Measurements from ENCODE around the gene LRG1. TPM values are rescaled to one million over a fixed set of nuclear protein-coding genes. Genes with fewer than 3 reads are reported as not detected.

The LRG1 gene, protein sequence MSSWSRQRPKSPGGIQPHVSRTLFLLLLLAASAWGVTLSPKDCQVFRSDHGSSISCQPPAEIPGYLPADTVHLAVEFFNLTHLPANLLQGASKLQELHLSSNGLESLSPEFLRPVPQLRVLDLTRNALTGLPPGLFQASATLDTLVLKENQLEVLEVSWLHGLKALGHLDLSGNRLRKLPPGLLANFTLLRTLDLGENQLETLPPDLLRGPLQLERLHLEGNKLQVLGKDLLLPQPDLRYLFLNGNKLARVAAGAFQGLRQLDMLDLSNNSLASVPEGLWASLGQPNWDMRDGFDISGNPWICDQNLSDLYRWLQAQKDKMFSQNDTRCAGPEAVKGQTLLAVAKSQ
- total RNA-seq (0.49 and 0.66 TPM in 2 replicates), polyA plus RNA-seq (0.54 and 0.68 TPM in 2 replicates)

DNA sequence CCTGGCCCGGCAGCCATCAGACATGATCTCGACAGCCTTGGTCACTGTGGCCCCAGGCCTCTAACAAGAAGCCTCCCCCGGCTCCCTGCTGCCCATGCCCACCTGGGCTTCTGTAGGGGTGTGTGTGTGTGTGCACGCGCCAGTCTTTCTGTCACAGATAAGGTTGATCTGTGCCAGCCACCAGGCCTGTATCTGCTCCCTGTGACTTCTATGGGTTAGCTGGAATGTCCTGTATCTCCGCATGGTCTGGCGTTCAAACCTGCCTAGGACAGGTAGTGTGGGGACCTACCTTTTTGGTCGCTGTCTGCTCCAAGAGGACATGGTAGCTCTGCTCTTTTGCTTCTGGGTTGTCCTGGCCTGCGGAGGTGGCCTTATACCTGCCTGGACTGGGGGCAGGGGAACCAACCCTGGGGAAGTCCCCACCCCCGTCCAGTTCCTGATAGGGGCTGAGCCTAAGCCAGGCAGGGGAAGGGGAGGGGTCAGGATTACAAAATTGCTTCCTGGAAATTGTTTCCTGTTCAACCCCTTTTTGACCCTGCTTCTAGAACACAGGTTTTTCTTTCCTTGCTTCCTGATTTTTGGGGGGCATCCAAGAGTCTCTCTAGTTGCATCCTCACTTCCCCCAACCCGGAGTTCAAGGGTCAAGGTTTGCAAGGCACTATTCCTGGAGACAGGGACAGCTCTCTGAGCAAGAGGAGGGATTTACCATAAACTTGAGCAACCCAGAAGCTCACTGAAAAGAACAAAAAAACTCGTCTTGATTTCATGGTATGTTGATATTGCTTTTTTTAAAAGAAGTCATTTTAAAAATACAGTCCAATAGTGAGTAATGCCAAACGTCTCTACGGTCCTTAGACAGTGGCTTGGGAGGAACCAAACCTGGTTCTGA, at the start of gene LRG1:
TSS of gene LRG1 (minus strand) at position 344 of the 889 bp plus-strand sequence. CDS start at position 321, 23 bp downstream.
- Histone ChIP-seq H3K36me3 (no peaks in the 10 kb centered on the region), H3K27ac (no peak within 1 kb of the TSS)
- DNase-seq (ENCODE audit: low read depth in 1 of 2, low spot score in 1 of 2): peak in 1 of 2 donors; percentile 80

DNA sequence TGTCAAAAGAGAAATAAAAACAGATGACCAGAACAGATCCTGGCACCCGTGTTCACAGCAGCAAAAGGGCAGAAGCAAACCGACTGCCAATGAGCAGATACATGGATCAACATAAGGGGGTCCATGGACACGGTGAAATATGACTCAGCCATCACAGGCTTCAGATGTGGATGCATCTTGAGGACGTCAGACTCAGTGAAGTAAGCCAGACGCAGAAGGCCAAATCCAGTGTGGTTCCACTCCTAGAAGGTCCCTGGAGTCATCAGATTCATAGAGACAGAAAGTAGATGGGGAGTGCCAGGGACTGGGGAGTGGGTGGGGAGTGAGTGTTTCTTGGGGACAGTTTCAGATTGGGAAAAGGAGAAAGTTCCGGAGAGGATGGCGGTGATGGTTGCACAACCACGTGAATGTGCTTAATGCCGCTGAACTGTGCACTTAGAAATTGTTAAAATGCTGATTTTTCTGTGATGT, 48.5 kb upstream of the LRG1 start:
- H3K27ac ChIP-seq: peak overlapping the region; percentile 80
- H3K4me3 ChIP-seq: no peak overlapping the region
- no peaks in the 10 kb centered on the region for H3K9me3 ChIP-seq (ENCODE audit: low read depth)
- H3K36me3 ChIP-seq: no peaks in the 10 kb centered on the region
- no peaks in the 10 kb centered on the region for H3K27me3 ChIP-seq
- no peak for DNase-seq (ENCODE audit: low read depth in 1 of 2, low spot score in 1 of 2)
- peaks cover 9% of the 10 kb centered on the region for H3K4me1 ChIP-seq (ENCODE audit: low read depth)
- TF ChIP-seq, protein P1, sequence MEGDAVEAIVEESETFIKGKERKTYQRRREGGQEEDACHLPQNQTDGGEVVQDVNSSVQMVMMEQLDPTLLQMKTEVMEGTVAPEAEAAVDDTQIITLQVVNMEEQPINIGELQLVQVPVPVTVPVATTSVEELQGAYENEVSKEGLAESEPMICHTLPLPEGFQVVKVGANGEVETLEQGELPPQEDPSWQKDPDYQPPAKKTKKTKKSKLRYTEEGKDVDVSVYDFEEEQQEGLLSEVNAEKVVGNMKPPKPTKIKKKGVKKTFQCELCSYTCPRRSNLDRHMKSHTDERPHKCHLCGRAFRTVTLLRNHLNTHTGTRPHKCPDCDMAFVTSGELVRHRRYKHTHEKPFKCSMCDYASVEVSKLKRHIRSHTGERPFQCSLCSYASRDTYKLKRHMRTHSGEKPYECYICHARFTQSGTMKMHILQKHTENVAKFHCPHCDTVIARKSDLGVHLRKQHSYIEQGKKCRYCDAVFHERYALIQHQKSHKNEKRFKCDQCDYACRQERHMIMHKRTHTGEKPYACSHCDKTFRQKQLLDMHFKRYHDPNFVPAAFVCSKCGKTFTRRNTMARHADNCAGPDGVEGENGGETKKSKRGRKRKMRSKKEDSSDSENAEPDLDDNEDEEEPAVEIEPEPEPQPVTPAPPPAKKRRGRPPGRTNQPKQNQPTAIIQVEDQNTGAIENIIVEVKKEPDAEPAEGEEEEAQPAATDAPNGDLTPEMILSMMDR (IDR thresholded peaks at IDR 0.05; ENCODE audit: low read depth, low read length): no peak

More for the DNA sequence above, at the start of gene LRG1:
- Histone ChIP-seq H3K4me1 (ENCODE audit: low read depth) (no peaks in the 10 kb centered on the region), H3K27me3 (no peaks in the 10 kb centered on the region), H3K4me3 (no peak within 1 kb of the TSS), H3K9me3 (ENCODE audit: low read depth) (no peaks in the 10 kb centered on the region)
- TF ChIP-seq, protein P1 (IDR thresholded peaks at IDR 0.05; ENCODE audit: low read depth, low read length): no peak

DNA sequence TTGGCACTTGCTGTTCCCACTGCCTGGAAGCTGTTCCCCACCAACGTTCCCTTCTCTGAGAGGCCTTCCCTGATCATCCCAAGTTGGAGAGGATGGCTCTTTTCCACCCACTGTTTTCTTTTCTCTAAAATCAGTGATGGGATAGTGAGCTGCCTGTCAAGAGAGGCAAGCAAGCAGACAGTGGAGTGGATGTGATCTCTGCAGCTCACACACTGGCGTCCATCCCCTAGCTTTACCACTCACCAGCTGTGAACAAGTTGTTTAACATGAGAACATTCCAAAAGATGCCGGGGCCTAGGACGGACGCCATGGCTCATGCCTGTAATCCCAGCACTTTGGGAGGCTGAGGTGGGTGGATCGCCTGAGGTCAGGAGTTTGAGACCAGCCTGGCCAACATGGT, 47.7 kb upstream of the LRG1 start:
- no peaks in the 10 kb centered on the region for H3K36me3 ChIP-seq
- DNase-seq (ENCODE audit: low read depth in 1 of 2, low spot score in 1 of 2): no peak
- no peaks in the 10 kb centered on the region for H3K27me3 ChIP-seq
- peaks cover 3% of the 10 kb centered on the region for H3K4me1 ChIP-seq (ENCODE audit: low read depth)
- peak overlapping the region; percentile 80 for H3K27ac ChIP-seq
- no peaks in the 10 kb centered on the region for H3K9me3 ChIP-seq (ENCODE audit: low read depth)
- no peak overlapping the region for H3K4me3 ChIP-seq
- TF ChIP-seq, protein P1 (IDR thresholded peaks at IDR 0.05; ENCODE audit: low read depth, low read length): no peak

DNA sequence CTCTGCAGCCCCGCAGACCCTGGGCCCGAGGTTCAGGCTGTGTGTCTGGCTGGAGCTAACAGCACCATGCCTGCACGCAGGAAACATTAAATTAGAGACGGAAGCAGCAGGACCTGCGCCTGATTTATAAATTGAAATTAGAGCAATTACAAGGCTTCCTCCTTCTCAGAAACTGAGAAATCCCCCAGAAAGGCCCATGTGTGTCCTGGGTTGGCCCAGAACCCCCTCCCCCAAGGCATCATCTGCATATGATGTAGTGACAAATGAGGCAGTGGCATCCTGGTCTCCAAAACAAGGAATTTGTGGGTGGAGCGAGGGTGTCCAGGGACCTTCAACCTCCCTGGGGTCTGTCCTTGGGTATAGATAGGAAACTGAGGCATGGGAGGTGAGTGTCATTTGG, 46.9 kb upstream of the LRG1 start:
- Histone ChIP-seq H3K36me3 (no peaks in the 10 kb centered on the region), H3K27ac (no peak overlapping the region), H3K4me3 (no peak overlapping the region), H3K4me1 (ENCODE audit: low read depth) (peaks cover 3% of the 10 kb centered on the region), H3K9me3 (ENCODE audit: low read depth) (no peaks in the 10 kb centered on the region), H3K27me3 (no peaks in the 10 kb centered on the region)
- DNase-seq (ENCODE audit: low read depth in 1 of 2, low spot score in 1 of 2): no peak
- TF ChIP-seq, protein P1 (IDR thresholded peaks at IDR 0.05; ENCODE audit: low read depth, low read length): no peak

DNA sequence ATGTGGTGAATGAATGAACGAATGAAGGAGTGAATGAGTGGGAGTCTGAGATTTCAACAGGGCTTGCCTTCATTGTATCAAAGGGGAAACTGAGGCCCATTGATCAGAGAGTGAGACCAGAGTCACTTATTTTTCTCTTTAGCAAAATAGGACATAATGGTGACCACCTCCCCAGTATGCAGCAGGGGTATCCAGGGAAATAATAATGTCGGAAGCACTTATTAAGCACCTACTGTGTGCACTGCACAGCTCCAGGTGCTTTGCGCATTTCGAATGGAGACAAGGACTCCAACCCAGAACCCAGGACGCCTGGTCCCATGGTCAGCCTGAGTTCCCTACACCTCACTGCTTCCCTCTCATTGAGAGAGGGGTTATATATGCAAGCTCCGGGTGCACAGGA, 46.4 kb upstream of the LRG1 start:
- Histone ChIP-seq H3K36me3 (no peaks in the 10 kb centered on the region), H3K27me3 (no peaks in the 10 kb centered on the region), H3K4me1 (ENCODE audit: low read depth) (peaks cover 3% of the 10 kb centered on the region), H3K4me3 (no peak overlapping the region), H3K9me3 (ENCODE audit: low read depth) (no peaks in the 10 kb centered on the region), H3K27ac (no peak overlapping the region)
- DNase-seq (ENCODE audit: low read depth in 1 of 2, low spot score in 1 of 2): no peak
- TF ChIP-seq, protein P1 (IDR thresholded peaks at IDR 0.05; ENCODE audit: low read depth, low read length): no peak
